Head of caudate nucleus (tissue), 42 donors: Measurements from ENCODE around the gene XYLT1.
A peak's percentile ranks its signal among the peaks of the same experiment; 100 is the strongest.

Experiments
- DNase-seq, 42 donors: peaks; one replicate each; pipeline versions ENCODE4 v3.0.0 to v3.0.0-alpha.2; 2020 to 2021; ENCODE audit warnings: mixed read lengths in 7 of 42
- intact Hi-C: fragments of 100-400 bp; cut with DNase I; formaldehyde crosslinking; loops from one replicate; pipeline ENCODE4 v1.15.0; 2022

The XYLT1 gene

DNA sequence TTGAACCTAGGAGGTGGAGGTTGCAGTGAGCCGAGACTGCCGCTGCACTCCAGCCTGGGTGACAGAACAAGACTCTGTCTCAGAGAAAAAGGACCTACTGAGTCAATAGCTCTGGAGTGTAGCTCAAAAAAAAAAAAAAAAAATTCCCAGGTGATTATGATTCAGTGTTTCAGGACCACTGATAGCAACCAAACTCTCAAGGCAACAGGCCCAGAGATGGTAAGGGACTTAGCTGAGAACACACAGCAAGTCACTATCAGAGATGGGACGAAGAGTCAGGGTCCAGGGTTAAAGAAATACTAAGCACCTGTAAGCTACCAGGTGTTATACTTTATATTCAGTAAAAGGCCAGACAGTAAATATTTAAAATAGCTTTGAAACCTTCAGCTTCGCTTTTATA, 335.3 kb downstream of the XYLT1 start:
- no peak for DNase-seq
- intact Hi-C loops: no loop called here

DNA sequence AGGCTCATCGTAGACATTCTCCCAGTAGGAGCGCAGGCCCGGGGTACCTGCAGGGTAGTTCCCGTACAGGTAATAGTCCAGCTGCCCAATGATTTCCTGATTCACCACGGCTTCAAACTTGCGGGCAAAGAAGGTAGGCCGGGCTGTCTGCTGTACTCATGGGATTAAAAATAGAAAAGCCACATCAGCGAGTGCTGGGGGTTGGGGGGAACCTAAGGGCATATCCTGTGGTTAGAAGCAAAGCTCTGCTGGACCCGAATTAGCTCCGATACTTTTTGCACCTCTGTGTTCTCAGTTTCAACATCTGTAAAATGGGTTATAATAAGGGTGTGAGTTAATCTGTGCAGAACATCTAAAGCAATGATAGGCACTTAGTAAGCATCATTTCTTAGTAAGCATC, 336.2 kb downstream of the XYLT1 start:
- intact Hi-C loops: no loop called here
- DNase-seq: no peak

DNA sequence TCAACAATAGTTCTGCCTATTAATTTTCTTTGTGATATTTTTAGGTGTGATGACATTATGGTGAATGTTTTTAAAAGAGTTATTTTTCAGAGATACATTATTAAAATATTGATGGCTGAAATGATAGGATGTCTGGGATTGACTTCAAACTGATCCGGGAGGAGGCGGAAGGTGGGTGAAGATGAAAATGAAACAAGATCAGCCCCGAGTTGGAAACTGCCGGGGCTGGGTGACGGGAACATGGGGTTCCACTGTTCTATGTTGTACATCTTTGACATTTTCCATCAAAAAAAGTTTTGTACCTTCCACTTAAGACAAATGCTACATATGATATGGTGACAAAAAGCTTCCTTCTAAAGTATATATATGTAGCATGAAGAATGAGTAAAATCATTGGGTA, 336.9 kb downstream of the XYLT1 start:
- peak in 41 of 42 donors; percentile 15 to 87 (median 62) for DNase-seq
- intact Hi-C loops: no loop called here

DNA sequence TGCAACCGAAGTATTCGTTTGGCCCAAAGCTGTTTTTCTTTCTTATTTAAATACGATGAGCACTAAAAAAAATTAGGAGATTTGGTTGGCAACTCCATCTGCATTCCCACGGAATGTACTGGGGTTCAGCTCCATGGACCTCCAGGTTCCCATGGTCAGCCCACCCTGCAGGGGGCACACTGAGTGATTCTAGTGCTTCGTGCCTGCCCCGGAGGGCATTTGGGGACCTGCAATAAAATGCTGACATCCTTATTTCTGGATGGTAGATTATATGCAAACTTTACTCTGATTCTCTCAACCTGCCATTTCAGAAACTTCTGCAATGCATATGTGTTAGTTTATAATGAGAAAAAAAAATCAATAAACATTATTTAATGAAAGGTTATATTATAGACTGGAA, 339.4 kb downstream of the XYLT1 start:
- intact Hi-C loops: no loop called here
- DNase-seq: no peak

DNA sequence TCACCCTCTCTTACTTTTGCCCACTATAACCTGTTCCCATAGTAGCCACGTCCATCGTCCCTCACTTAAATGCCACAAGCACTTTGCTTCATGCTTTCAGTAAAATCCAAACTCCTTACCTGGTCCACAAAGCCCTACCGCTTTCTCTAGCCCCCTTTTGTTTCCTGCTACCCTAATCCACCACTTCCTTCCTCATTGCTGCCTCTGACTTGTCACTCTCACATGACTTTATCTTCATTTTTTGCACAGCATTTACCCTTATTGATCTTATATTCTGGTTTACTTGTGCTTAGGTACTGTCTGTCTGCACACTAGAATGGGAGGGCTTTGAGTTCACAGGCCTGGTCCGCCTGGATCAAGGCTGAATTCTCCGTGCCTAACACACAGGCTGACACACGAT, 340.0 kb downstream of the XYLT1 start:
- intact Hi-C loops: no loop called here
- DNase-seq: no peak

DNA sequence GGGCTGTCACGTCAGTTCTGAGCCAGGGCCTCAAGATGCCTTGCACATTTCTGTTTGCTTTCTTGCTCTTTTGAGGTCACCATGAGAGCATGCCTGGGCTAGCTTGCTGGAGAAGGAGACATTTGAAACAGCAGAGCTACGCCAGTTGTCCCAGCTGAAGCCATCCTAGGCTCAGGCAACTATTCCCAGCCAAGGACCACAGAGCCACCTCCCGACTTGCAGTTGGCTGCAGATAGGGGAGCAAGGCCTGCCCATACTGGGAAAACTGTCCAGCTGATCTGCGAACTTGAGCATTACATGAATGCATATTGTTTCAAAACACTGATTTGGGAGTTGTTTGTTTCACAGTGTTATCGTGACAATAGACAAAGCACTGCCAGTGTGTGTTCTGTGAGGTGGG, 340.8 kb downstream of the XYLT1 start:
- intact Hi-C loops: no loop called here
- DNase-seq: peak in 12 of 42 donors; percentile 3 to 40 (median 24)

DNA sequence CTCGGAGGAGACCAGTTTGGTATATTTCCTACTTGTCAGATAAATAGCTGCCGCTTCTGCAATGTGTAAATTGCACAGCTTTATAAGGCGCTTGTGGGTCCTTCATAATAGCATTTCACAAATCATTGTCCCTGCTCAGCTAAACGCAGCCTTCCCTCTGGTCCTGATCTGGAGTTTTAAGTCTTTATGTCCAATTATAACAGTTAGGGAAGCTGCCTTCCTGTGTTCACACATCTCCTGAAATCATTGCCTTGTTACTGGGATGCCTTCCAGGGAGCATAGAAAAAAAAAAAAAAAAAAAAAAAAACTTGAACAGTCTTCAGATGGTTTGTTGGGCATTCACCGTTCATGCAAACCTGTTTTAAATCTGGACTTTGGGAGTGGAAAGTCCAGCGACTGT, 342.0 kb downstream of the XYLT1 start:
- intact Hi-C loops: no loop called here
- DNase-seq: no peak

DNA sequence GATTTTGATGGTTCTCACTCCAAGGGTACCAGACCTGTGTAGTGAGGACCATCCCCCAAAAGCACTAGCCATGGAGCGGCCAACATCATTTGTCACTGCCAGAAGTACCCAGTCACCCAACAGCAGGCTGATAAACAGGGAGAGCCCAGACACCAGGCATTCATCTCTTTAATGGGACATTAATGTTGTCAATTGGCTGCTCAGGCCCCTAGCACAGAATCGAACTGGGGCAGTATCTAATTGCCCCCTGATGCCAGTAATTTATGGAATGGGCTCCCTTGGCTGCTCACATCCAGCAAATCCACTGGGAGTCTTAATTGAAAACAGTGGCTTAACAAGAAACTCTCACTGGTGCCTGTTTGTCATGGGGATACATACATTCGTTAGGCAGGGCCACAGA, 344.6 kb downstream of the XYLT1 start:
- intact Hi-C loops: no loop called here
- DNase-seq: no peak

DNA sequence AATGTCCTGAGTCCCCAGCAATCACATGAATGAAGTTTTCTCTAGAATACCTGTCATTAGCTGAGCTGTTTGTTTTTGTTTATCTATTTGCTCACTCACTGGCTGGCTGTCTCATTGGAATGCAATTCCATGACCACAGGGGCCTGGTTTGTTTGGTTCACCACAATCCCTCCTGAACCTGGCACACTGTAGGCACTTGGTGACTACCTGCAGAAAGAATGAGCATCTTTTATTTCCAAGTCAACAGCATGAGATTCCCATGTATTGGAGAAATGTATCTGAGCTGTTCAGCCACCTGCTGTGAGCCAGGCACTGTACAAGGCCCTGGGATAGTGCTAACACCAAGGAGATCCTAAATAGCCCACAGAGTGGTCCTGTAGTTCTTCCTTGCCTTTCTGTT, 345.1 kb downstream of the XYLT1 start:
- no peak for DNase-seq
- intact Hi-C loops: no loop called here

DNA sequence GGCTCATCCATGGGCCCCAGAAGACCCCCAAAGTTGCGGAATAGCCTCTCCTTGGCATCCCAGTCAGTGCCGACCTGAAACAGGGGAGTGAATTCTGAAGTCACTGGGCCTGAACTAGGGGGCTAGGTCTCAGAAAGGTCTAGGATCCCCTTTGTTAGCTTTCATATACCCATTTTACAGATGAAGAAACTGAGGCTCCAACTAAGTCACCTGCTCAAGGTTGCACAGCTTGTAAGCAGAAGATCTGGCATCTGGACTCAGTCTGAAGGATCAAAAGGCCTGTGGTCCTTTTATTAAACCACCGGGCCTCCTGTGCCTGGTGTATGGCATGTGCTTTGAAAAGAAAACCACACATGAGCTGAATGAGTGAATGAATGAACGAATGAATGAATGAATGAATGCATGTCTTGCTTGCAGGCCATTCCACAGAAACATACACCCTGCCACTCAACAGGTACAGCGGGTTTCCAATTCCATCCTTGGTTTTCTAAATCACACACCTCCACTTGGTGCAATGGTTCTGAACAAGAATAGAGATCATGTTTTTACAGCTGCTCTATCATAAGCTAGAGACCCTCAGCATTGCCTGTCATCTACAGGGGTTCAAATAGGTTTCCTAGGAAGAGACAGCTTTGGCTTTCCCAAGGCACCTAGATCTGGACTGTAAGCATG, 352.7 kb downstream of the XYLT1 start:
- intact Hi-C loops: no loop called here
- no peak for DNase-seq

DNA sequence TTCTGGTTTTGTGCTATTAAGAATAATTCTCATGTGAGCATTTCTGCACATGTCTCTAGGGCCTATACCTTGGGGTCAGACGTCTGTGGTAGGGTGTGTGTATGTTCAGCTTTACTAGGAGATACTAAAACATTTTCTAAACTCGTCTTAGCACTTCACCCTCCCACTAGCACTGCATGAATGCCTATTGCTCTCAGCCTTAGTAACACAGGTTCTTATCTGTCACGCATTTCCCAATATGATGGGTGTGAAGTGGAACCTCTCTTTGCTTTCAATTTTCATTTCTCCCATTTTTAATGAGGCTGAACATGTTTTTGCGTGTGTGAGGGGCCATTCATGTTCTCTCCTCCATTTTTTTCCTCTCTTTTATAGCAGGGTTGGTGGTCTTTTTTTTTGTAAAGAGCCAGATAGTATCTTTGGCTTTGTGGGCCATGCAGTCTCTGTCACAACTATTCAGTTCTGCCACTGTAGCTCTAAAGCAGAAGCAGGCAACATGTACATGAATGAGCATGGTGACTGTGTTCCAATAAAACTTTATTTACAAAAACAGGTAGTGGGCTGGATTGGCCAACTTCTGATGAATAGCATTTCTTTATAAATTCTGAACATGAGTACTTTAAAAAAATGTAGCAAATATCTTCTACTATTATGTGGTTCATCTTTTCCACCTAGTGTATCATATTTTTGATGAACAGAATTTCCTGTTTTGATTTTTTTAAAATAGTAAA, 354.0 kb downstream of the XYLT1 start:
- intact Hi-C loops: no loop called here
- no peak for DNase-seq

DNA sequence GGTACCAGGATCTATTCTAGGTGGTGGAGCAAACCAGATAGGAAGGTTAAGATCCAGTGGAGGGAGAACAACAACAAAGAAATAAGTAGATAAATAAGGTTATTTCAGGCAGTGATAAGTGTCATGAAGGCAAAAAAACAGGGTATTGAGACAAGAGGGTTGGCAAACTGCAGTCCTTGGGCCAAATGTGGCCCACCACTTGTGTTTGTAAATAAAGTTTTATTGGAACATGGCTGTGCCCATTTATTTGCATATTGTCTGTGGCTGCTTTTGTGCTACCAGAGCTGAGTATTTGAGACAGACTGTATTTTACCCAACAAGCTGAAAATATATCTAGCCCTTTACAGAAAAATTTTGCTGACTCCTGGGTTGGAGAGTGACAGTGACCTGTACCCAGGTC, 361.3 kb downstream of the XYLT1 start:
- intact Hi-C loops: no loop called here
- no peak for DNase-seq

DNA sequence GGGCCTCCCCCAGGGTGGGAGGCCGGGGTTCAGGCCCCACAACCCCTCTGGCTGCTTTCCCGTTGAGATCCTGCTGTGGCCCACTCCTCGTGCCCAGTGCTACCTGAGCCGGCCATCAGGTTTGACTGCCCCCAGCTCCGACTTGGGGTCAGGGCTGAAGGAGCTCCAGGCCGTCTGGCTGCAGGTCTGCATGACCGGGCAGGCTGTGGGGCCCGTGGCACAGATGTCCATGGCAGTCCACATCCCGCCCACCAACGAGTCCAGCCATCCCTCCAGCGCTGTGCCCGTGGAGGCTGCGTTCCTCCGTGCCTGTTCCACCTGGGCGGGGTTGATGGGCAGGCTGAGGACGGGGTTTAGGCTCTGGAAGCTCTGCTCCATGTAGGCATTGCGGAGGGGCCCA, 362.2 kb downstream of the XYLT1 start:
- intact Hi-C loops: no loop called here

DNA sequence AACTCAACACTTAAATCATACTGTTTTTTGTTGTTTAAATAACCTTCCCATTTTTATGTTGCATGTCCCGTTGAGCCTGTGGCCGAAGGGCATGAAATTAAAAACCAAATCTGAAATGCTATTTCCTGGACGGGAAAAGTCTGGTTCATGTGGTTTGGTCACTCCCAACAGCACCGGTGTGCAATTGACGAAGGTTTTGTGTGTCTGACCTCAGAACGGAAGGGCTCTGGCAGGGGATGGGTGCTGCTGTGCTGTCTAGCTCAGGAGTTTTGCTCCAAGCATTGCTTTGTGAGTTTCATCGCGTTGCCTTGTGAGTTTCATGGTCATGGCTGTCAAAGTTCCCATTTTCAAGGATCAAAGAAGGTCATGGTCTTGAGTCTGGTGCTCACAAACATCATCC, 363.3 kb downstream of the XYLT1 start:
- DNase-seq: no peak

More for the DNA sequence above, 362.2 kb downstream of the XYLT1 start:
- DNase-seq: no peak

DNA sequence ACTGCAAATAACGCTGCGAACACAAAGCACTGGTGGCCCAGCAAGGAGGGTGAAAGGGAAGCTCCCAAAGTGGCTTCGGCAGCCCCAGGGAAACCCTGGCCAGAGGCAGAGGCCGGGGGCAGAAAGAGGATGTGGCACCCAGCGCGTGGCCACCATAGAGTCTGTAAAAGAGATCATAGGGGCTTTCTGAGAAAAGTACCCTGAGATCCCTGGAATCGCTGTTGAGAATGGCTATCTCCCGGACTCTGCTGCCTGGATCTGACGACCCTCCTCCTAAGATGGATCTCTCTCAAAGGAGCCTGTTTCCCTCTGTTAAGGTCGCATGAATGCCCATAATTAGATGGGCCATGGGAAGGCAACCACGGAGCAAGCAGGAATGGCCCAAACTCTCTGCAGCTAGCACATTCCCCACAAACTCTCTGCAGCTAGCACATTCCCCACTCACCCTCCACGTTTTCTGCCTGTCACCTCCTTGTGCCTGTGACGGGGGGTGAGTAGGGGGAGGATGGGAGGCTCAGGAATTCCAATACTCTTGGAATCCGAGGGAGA, 364.4 kb downstream of the XYLT1 start:
- intact Hi-C loops: no loop called here
- DNase-seq: peak in 2 of 42 donors; percentile 15 to 18

More for the DNA sequence above, 363.3 kb downstream of the XYLT1 start:
- intact Hi-C loops: no loop called here

DNA sequence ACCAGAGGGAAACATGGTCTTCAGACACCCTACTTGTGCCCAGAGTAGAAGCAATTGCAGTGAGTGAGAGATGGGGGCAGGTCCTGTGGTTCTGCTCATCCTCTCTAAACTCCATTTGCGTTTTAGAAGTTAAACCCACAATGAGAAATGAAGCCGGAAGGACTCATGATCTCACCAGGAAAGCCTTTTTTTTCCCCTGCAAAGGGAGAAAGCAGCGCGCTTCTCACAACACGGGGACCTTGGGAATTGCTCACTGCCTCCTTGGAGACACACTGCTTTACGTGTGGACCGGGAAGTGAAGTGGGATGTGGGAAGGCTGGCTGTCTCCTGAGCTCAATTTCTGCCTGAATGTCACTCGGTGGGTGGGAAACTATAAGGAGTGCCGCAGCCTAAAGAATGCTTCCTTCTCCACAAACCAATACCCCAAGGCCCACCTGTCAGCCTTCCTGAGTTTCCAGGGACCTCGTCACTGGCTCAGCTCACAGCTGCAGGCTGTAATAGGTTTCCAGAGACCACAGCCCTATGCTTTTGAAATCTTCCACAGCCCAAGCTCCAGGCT, 365.4 kb downstream of the XYLT1 start:
- DNase-seq: peak in 1 of 42 donors; percentile 42

DNA sequence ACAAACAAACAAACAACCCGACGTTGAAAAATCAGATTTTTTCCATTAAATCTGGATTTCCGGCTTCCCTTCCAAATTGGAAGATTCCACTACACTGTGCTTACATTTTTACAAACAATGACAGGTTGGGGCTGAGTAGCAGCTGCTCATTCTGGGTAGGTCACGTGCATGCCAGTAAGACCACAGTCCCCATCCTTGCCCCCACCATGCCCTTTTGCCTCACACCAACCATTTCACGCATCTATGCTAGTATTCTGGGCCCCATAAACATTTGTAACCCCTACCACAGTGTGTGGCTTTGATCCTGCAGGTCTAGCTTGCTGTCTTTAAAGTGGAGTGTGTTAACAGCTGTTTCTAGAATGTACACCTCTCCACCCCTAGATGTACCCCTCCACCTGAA, 366.1 kb downstream of the XYLT1 start:
- no peak for DNase-seq
- intact Hi-C loops: no loop called here

More for the DNA sequence above, 365.4 kb downstream of the XYLT1 start:
- intact Hi-C loops: no loop called here

DNA sequence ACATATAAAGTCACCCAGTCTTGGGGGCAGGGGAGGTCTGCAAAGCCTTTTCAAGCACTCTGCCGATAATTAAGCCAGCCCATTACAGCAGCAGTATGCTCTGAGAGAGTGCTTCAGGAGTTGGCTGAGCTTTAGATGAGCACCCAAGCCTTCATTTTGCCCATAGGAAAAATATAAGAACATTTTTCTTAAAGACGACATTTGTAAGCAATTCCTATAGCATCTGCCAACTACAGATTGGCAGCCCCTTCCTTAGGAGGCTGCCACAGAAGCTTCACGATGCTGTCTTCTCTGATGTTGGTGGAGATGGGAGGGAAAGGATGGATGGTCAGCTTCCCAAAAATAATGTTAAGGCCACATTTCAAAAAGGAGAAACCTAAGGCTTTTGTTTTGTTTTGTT, 367.5 kb downstream of the XYLT1 start:
- intact Hi-C loops: no loop called here
- no peak for DNase-seq

DNA sequence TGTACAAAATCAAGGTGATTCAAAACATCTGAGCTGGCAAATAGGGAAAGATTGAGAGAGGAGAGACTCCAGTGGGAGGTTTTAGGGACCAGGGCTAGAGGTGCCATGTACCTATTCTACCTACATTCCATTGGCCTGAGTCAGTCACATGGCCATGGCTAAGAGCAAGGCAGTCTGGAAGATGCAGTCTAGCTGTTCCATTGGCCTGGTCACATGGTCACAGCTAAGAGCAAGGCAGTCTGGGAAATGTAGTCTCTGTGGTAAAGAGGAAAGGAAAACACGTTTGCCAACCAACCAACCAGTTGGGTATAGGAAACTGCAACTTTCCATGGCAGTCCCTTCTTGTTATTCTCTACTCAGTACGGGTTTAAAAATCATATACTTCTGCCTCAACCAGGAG, 369.1 kb downstream of the XYLT1 start:
- peak in 2 of 42 donors; percentile 7 to 14 for DNase-seq

DNA sequence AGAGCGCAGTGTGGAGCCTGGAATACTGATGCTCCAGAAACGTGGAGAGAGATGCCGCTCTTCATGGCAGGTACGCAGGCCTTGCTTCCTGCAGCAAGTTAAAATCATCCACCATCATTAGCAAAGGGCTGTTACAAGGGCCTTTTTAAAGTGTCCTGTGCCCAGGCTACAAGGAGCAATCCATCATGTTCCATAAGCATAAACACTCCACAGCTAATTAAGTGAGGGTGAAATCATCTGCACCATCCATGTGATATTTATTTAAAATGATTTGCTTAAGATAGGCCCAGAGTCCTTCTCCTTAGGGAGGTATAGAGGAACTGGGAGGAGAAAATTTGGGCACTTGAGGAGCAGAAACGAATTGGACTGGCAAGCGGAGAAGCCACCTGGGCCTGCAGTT, 372.1 kb downstream of the XYLT1 start:
- intact Hi-C loops: no loop called here
- no peak for DNase-seq

More for the DNA sequence above, 369.1 kb downstream of the XYLT1 start:
- intact Hi-C loops: no loop called here
